ENCODE data around the gene PLK3.
"Not testable (repeated sequence)": the region's sequence is repeated elsewhere in the genome, so short reads cannot be mapped to it uniquely, and the experiment has no call there.

Gene PLK3

GRCh38 chr1:44808938-44809917, 9.1 kb downstream of the PLK3 start:
- no peak for DNase-seq (ENCODE audit: low read depth, low spot score)

DNA sequence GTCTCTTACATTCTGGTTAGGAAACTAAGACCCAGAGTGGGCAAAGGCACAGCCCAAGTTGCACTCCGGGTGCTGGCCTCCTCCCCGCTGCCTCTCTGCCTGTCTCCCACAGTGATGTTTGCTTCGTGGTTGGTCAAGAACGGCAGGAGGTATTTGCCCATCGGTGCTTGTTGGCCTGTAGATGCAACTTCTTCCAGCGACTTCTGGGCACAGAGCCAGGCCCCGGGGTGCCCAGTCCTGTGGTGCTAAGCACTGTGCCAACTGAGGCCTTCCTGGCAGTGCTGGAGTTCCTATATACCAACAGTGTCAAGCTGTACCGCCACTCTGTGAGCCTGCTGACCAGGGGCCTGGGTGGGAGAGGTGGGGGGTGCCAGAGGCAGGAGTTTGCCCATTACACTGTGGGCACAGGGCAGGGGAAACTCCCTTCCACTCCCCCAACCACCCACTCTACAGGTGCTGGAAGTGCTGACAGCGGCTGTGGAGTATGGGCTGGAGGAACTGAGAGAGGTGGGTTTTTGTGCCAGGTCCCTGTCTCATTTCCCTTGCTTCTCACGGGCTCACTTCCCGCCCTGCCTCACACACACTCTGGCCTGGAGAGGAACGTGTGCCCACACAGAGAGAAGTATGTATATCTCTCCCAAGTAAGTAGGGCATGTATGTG, 10.1 kb downstream of the PLK3 start:
- no peak for DNase-seq (ENCODE audit: low read depth, low spot score)

DNA sequence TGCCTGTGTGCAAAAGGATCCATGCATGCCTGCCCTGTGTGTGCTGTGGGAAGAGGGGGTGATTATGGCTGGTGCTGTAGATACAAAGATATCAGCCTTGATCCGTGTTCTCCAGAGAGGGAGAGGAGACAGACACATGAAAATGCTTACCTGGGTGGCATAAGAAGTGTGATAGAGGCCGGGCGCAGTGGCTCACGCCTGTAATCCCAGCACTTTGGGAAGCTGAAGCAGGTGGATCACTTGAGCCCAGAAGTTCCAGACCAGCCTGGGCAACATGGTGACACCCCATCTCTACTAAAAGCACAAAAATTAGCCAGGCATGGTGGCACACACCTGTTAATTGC, 10.6 kb downstream of the PLK3 start:
- not testable (repeated sequence) for DNase-seq (ENCODE audit: low read depth, low spot score)

DNA sequence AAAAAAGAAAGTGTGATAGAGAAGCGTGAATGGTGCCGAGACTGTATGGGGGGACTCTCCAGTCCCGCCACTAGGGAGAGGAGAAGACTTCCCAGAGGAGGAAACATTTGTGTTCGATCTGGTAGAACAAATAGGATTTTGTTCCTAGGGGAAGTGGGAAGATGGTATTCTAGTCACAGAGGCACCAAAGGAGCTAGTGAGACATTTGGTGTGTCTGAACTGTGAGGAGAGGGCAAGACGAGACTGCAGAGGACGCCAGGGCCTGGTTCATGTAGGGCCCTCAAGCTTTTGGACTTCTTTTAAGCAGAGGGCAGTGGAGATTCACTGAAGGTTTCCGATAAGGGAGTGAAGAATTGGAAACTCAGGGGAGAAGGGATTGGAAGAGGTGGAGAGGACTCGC, 11.1 kb downstream of the PLK3 start:
- DNase-seq (ENCODE audit: low read depth, low spot score): no peak

- no peak for DNase-seq (ENCODE audit: low read depth, low spot score)
These were observed 12.8 kb downstream of the PLK3 start for GRCh38 chr1:44812822-44813543.

DNA sequence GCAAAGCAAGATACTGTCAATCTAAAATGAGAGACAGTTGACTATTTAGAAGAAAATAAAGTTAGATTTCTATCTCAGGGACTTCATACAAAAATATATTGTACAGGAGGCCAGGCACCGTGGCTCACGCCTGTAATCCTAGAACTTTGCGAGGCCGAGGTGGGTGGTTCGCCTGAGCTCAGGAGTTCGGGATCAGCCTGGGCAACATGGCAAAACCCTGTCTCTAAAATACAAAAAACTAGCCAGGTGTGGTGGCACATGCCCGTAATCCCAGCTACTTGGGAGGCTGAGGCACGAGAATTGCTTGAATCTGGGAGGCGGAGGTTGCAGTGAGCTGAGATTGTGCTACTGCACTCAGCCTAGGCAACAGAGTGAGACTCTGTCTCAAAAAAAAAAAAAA, 15.7 kb downstream of the PLK3 start:
- DNase-seq (ENCODE audit: low read depth, low spot score): not testable (repeated sequence)

GRCh38 chr1:44817307-44817706, 17.1 kb downstream of the PLK3 start:
- DNase-seq (ENCODE audit: low read depth, low spot score): no peak

- DNase-seq (ENCODE audit: low read depth, low spot score): no peak
These were observed 17.8 kb downstream of the PLK3 start for GRCh38 chr1:44817771-44818495.

GRCh38 chr1:44819196-44819607, 19.0 kb downstream of the PLK3 start:
- DNase-seq (ENCODE audit: low read depth, low spot score): no peak

DNA sequence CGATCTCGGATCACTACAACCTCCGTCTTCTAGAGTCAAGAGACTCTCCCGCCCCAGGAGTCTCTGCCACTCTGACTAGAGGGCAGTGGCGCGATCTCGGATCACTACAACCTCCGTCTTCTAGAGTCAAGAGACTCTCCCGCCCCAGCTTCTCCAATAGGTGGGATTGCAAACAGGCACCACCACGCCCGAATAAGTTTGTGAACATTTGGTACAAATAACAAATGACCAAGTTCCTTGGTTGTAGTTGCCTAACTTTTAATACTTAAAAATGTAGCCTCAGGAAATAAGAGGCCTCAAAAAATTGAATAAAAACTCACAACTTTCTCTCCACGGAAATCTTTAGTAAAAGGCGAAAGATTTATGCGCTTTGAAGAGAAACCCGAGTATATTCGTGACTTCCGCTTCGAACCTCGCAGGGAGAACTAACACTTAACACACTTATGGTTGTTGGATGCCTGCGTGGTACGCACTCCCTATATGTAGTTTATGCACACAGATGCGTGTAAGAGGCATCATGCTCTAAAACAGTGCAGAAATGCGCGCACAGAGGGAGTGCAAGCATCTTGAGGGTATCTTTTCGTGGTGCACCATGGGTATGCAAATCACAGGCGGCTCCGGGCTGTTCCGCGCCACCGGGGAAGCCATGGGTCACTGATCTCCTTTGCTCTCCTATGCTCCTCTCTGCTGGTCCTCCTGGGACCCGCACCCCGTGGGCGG, 19.6 kb downstream of the PLK3 start:
- no peak for DNase-seq (ENCODE audit: low read depth, low spot score)

DNA sequence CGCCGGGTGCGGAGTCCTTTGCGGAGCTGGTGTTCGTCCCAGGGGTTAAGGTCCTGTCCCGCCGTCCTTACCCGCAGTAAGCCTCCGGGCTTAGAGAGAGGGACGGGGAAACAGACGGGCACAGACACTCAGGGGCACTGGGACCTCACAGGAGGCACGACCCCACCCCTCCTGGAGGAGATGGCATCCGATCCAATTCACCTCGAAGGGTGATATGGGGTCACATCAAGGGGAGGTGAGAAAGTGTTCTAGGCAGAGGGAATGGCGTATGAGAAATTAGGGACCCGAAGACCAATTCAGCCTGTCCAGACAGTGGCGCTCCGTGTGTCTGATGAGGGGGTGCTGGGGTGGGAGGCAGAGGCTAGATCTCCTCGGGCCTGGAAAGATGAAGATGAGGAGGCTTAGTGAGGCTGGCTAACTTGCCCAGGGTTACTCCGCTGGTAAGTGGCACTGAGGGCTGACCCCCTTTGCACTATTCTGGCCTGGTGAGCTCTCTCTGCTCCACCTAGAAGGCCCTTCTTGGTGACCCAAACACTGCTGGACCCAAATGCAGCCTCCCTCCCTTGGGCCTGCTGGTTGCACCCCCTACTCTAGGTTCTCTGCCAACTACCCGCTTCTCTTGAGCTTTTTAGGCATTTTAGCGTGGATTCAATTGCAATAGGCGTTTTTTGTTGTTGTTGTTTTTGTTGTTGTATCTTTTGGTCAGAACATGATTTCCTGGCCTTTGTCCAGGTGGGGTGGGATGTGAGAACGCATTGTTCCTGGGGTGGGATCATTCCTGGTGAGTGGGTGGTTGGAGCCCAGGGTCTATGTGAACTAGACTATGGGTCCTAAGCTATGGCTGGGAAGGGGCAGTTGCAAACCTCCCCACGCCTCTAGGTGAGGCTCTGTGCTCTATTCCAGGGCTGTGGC, 20.4 kb downstream of the PLK3 start:
- no peak for DNase-seq (ENCODE audit: low read depth, low spot score)

- no peak for DNase-seq (ENCODE audit: low read depth, low spot score)
These were observed 21.1 kb downstream of the PLK3 start for GRCh38 chr1:44821240-44821715.

GRCh38 chr1:44822131-44822701, 22.0 kb downstream of the PLK3 start:
- no peak for DNase-seq (ENCODE audit: low read depth, low spot score)

DNA sequence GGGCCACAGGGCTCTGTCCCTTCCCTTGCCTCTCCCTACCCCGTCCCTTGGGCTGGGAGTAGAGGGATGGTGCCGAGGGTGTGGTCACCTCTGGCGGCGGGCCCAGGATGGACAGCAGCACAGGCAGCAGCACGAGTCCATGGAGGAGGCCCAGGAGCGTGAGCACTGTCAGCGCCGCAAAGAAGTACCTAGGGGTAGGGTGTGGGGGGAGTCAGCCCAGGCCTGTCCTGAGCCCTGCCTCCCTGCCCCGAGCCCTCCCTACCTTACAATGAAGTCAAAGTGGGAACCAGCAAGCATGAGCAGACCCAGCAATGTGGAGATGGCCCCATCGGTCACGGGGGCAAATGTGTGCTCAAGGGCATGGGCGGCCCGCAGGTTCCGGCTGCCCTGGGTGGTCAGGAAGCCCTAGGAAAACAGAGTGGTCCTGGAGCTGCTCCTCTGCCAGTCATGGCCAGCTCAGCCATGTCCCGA, 22.8 kb downstream of the PLK3 start:
- no peak for DNase-seq (ENCODE audit: low read depth, low spot score)

GRCh38 chr1:44824392-44824791, 24.2 kb downstream of the PLK3 start:
- DNase-seq (ENCODE audit: low read depth, low spot score): not testable (repeated sequence)

GRCh38 chr1:44826375-44827196, 26.4 kb downstream of the PLK3 start:
- DNase-seq (ENCODE audit: low read depth, low spot score): no peak

GRCh38 chr1:44827197-44828002, 27.2 kb downstream of the PLK3 start:
- DNase-seq (ENCODE audit: low read depth, low spot score): no peak
